ENCODE measurements around the gene RASSF7.
A peak's percentile ranks its signal among the peaks of the same experiment; 100 is the strongest.

The RASSF7 gene

DNA sequence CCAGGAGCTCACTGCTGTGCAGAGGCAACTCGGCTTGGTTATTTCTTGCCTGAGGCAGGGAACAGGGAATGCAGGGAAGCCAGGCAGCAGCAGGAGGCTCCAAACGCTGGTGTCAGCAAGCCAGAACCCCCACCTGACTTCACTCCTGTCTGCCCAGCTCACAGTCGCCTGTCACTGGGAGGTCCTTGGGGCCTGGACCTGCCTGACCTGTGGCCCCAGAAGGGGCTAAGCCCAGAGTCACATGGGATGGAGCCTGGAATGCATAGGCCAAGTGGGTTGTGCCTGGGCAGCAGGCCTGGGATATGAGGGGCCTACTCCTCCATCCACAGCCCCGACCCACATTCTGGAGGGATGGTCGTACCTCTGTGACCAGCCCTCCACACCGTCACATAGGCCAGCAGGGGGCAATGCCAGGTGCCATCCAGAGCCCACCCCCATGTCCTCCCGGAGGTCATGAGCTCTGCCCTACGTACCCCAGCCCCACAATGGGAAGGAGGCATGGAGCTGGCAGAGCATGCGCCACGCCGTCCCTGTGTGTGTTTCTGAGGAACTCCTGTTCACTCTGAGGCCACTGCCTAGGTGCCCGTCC is 5.2 kb downstream of the RASSF7 start:
- TF ChIP-seq, protein P1, sequence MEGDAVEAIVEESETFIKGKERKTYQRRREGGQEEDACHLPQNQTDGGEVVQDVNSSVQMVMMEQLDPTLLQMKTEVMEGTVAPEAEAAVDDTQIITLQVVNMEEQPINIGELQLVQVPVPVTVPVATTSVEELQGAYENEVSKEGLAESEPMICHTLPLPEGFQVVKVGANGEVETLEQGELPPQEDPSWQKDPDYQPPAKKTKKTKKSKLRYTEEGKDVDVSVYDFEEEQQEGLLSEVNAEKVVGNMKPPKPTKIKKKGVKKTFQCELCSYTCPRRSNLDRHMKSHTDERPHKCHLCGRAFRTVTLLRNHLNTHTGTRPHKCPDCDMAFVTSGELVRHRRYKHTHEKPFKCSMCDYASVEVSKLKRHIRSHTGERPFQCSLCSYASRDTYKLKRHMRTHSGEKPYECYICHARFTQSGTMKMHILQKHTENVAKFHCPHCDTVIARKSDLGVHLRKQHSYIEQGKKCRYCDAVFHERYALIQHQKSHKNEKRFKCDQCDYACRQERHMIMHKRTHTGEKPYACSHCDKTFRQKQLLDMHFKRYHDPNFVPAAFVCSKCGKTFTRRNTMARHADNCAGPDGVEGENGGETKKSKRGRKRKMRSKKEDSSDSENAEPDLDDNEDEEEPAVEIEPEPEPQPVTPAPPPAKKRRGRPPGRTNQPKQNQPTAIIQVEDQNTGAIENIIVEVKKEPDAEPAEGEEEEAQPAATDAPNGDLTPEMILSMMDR (conservative IDR thresholded peaks at IDR 0.05; ENCODE audit: low read length) = no peak
- DNase-seq (ENCODE audit: low read depth) = no peak
- no peak overlapping the region for H3K4me3 ChIP-seq (ENCODE audit: low read length)

DNA sequence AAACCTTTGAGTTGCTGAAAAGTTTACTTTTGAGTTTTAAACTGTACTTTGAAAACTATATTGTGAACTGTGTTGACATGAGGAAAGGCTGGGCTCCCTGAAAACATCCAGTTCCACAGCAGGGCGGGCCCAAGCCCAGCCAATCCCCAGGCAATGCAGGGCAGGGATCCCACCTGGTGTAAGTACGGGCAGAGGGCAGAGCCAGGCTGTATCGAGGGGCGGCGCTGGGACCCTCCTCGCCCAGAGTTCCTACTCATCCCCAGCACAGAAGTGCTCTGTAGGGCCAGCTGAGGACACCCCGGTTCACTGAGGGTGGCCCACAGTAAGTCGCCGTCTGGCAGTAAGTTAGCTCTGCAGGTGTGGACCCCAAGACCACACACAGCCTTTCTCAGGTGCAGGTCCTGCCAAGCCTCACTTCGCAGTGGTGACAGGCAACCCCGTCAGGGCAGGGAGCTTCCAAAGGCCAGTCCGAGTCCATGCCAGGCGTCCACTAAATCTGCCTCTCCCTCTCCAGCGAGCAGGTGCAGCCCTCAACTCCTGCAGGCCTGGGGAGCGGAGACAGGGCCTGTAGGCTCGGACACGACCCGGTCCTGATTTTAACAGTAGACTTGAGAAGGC is 6.3 kb downstream of the RASSF7 start:
- H3K4me3 ChIP-seq (ENCODE audit: low read length) = peak overlapping the region; percentile 81
- DNase-seq (ENCODE audit: low read depth) = no peak

DNA sequence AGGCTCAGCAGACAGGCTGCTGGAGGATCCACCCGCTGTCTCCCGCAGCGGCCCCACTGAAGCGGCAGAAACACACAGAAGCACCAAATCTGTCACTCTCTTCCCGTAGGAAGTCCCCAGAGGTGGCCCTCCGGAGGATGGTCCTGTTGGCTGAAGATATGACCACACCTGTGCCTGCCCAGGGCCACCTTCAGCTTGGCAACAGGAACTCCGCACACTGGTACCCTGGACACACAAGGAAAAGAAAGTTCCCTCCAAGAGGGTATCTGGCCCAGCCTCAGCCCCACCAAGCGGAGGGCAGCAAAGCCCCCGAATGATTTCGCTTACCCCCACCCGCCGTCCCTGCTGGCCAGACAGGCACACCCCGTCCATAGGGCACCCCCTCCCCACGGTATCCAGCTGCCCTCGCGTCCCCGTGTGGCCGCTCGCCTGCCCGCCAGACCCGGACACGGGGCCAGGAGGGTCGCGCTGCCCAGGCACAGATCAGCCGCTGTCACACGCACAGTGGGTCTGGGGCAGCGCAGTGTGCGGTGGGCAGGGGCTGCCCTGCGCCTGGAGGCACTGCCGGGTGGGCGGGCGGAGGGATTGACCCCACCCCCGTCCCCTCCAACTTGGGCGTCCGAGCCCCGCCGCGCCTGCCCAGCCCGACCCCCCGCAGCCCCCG is 7.0 kb downstream of the RASSF7 start:
- TF ChIP-seq, protein P1 (conservative IDR thresholded peaks at IDR 0.05; ENCODE audit: low read length) = no peak
- H3K4me3 ChIP-seq (ENCODE audit: low read length) = peak overlapping the region; percentile 81
- no peak for DNase-seq (ENCODE audit: low read depth)

More for the DNA sequence above, 6.3 kb downstream of the RASSF7 start:
- TF ChIP-seq, protein P1 (conservative IDR thresholded peaks at IDR 0.05; ENCODE audit: low read length) = no peak

DNA sequence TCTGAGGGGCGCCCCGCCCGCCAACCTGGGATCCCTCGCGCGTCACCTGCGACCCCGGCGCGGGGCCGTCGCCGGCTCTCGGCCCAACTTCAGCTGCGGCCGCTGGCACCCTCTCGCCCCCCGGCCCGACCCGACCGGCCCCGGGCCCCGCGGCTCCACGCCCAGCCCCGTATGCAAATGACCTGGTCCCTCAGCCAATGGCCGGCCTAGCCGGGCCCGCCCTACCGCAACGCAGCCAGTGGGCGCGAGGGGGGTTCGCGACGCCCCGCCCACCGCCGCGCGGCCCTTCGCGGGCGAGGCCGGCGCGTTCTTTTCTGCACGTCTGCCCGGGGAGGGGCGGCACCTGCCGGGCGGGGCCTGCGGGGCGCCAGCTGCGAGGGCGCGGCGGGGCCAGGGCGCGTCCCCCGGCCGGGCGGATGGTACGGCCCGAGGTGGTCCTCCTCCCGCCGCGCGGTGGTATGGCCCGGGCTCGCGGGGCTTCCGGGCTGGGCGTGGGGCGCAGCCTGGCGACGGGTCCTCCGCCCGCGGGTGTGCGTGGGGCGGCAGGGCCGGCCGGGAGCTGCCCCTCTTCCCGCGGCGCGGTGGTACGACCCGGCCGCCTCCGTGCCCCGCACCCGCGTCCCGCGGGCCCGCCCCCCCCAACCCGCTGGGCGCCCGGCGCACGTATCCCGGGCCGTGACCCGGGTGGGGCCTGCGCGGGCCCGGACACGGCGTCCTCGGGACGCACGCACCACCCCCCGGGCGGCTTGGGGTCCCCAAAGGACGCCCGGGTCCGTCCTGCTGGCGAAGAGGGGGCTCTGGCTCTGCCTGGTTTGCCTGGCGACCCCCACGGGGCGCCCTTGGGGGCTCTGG is 7.8 kb downstream of the RASSF7 start:
- peak; percentile 94 for DNase-seq (ENCODE audit: low read depth)
- H3K4me3 ChIP-seq (ENCODE audit: low read length) = peak overlapping the region; percentile 81
- TF ChIP-seq, protein P1 (conservative IDR thresholded peaks at IDR 0.05; ENCODE audit: low read length) = no peak

DNA sequence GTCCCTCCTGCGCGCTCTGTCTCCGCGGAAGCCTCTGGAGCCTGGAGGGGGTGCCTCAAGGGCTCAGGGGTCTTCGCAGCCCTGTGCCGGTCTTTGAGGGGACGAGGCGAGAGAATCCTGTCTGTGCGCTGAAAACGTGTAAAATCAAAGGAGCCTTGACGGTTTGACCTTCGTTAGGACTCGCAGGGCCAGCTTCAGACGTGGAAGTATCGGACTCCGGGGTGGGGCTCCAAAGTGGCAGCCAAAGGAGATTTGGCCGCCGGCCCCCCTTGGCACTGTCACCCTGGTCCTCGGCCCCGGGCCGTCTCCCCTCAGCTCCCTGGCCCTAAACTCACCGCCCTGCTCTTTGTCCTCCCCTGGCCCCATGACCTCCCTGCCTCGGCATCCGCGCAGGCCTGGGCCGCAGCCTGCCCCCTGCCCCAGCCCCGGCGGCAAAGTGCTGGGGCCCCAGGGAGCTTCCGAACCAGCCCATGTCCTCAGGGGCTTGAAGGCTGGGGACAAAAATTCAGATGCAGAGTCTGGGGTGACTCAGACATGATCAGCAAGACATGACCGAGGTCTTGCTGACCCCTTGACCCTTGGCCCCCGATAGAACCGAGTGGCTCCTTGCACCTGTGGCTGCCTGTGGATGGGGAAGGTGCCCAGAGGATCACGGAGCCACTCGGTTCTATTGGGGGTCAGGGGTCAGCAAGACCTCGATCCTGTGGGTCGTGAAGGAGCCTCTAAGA is 8.6 kb downstream of the RASSF7 start:
- peak; percentile 21 for DNase-seq (ENCODE audit: low read depth)
- H3K4me3 ChIP-seq (ENCODE audit: low read length) = peak overlapping the region; percentile 72
- TF ChIP-seq, protein P1 (conservative IDR thresholded peaks at IDR 0.05; ENCODE audit: low read length) = no peak

DNA sequence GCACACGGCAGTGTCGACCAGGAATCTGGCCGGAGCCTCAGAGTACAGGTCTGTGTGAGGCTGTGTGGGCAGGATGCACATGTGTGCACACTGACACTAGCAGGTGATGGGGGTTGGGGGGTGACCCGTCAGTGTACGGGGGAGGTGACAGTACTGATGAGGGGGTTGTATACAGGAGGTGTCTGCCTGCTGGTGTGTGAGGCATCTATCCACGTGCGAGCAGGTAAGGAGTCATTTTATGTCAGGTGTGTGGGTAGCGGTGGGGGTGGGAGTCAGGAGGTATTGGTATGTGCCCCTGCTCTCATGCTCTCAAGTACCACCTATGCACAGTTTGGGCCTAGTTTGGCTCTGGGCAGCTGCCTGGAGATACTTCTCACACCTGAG is 11.0 kb downstream of the RASSF7 start:
- DNase-seq (ENCODE audit: low read depth) = no peak
- TF ChIP-seq, protein P1 (conservative IDR thresholded peaks at IDR 0.05; ENCODE audit: low read length) = no peak
- no peak overlapping the region for H3K4me3 ChIP-seq (ENCODE audit: low read length)

Data from AG10803 (cell line).